HG02610 (cell line): ENCODE results near the gene CHKB.
A peak's percentile ranks its signal among the peaks of the same experiment; 100 is the strongest.
"Not testable (repeated sequence)": the region's sequence is repeated elsewhere in the genome, so short reads cannot be mapped to it uniquely, and the experiment has no call there.

Source experiments
- ATAC-seq: cut with Tn5 transposase; IDR thresholded peaks from one replicate; pipeline ENCODE4 v1.9.1; 2021; ENCODE audit warnings: mild to moderate bottlenecking, moderate library complexity; ENCODE audit not compliant: unreplicated experiment

Gene CHKB

DNA sequence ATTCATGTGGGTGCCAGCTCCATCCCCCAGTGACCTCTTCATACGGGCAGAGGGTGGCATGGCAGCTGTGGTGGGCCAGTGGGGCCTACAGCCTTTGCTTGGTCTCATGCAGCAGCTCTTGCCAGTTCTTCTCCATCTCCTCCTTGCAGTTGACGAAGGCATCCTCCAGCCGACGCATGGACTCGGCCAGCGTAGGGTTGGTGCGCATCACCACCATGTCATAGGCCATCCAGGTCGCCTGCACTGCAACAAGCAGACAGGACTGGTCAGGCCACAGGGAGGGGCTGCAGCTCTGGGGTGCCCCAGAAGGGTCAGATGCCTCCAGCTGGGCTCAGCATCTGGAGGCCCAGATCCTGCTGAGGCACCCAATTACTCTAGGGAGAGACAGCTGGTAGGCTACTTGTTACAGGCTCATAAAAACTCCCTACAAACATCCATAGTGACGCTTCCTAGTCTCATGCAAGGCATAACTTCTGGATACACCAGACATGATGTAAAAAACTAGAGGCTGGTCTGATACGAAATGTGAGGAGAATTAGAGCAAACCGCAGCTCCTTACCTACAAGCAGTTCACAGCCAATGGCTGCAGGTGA, 31.4 kb downstream of the CHKB start:
- no peak for ATAC-seq

DNA sequence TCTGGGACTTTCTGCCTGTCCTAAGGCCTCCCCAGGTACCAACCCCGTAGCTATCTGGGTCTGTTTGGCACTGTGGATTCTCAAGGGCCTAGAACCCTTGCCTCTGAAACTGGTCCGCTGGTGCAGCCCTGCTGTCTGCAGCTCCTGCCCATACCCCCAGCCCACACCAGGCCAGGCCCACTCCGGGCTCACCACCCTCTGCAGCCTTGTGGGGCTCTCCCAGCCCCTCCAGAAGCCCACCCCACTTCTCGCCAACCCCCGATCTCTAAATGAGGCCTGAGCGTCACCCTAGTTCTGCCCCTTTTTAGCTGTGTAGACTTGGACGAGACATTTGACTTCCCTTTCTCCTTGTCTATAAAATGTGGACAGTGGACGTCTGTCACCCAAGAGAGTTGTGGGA, 32.3 kb downstream of the CHKB start:
- ATAC-seq = no peak

DNA sequence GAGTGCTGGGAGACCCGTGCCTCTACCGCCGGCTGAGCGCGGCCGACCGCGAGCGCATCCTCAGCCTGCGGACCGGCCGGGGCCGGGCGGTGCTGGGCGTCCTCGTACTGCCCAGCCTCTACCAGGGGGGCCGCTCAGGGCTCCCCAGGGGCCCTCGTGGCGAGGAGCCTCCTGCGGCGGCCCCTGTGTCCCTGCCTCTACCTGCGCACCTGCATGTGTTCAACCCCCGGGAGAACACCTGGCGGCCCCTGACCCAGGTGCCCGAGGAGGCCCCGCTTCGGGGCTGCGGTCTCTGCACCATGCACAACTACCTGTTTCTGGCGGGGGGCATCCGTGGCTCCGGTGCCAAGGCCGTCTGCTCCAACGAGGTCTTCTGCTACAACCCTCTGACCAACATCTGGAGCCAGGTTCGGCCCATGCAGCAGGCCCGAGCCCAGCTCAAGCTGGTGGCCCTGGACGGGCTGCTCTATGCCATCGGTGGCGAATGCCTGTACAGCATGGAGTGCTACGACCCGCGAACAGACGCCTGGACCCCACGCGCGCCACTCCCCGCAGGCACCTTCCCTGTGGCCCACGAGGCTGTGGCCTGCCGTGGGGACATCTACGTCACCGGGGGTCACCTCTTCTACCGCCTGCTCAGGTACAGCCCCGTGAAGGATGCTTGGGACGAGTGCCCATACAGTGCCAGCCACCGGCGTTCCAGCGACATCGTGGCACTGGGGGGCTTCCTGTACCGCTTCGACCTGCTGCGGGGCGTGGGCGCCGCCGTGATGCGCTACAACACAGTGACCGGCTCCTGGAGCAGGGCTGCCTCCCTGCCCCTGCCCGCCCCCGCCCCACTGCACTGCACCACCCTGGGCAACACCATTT, 33.5 kb downstream of the CHKB start:
- no peak for ATAC-seq

DNA sequence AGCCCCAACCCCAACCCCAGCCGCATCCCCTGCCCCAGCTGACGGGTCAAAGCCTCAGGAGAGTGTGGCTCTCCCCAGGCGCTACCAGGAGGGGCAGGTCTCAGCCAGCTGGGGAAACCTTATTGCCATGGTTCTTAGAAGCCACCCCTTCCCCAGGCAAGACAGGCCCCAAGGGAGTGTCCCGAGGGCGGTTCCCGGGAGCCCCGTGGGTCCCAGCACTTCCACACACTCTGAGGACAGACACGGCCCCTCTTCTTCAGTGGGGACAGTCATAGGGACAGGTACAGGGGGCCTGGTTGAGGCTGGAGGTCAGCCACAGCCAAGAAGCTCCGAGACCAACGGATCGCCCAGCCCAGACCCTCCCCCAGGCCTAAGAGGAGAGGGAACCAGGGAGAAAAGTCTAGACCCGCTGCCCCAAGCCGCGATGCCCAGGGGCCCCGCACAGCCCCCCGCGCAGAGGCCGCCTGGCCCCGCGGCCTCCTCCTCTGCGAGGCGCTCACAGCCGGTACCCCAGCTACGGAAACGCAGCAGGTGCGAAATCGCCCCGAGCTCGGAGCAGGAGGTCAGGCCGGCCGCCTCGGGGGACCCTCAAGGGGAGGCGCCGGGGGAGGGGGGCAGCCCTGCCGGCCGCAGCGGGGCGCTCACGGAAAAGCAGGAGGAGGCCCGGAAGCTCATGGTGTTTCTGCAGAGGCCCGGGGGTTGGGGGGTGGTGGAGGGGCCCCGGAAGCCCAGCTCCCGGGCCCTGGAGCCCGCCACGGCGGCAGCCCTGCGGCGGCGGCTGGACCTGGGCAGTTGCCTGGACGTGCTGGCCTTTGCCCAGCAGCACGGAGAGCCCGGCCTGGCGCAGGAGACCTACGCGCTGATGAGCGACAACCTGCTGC, 34.4 kb downstream of the CHKB start:
- no peak for ATAC-seq

DNA sequence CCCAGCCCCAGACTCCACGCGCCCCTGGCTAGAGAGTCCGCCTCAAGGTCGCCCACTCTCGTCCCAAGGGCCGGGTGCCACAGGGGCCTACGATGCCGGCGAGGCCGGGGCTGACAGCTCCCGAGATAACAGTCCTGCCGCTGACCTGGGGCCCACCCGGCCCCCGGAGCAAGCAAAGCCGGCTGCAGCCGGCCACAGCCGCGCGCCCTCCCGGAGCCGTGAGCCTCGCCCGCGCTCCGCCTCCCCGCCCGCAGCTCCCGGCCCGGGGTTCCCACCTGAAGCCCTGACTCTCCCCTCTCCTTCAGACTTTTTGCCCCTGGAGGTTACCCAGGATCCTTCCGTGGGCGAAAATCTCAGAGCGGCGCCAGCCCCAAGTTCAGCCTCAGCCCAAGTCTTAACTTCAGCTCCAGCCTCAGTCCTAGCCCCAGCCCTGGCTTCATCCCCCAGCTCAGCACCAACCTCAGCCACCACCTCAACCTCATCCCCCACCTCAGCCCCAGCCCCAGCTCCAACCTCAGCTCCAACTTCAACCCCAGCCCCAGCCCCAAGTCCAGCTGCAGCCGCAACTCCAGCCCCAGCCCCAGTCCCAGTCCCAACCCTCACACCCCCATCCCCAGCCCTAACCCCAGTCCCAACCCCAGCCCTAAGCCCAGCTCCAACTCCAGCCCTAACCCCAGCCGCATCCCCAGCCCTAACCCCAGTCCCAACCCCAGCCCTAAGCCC, 35.2 kb downstream of the CHKB start:
- no peak for ATAC-seq

DNA sequence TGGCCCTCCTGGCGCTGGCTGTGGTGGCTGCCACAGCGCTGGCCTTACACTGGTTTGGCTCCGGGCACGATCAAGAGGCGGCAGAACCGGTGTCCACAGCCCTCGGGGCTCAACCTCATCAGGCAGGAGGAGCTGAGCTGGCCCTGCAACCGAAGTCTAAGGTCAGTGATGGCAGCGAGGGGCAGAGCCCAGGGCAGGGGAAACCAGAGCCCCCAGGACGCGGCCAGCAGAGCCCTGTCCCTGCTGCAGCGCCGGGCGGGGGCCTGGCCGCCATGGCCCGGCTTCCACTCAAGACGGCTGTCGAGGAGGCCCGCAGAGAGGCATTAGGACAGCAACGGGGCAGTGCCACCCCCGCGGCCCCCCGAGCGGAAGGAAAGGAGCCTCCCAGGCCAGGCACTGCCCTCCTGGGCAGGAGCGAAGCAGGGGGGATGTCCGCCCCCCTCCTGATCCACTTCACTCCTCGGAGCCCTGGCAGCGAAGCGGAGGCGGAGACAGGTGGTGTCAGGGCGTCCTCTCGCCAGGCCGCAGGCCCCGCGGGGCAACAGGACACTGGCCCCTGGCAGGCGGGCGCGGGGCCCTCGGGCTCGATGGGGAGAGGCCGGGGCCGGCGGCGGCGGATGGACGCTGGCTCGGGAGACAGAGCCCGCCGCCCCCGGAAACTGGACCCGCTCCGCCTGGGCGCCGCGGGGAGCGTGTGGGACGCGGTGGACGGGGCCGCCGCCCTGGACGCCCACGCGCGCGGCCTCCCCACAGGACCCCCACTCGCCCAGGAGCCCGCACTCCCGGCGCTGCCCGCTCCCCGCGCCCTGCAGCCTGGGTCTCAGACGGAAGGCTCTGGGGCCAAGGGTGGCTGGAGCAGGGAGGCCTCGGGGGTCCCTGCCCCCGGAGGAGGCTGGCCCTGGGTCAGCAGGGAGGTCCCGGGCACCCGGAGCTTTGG, 36.1 kb downstream of the CHKB start:
- ATAC-seq = no peak

DNA sequence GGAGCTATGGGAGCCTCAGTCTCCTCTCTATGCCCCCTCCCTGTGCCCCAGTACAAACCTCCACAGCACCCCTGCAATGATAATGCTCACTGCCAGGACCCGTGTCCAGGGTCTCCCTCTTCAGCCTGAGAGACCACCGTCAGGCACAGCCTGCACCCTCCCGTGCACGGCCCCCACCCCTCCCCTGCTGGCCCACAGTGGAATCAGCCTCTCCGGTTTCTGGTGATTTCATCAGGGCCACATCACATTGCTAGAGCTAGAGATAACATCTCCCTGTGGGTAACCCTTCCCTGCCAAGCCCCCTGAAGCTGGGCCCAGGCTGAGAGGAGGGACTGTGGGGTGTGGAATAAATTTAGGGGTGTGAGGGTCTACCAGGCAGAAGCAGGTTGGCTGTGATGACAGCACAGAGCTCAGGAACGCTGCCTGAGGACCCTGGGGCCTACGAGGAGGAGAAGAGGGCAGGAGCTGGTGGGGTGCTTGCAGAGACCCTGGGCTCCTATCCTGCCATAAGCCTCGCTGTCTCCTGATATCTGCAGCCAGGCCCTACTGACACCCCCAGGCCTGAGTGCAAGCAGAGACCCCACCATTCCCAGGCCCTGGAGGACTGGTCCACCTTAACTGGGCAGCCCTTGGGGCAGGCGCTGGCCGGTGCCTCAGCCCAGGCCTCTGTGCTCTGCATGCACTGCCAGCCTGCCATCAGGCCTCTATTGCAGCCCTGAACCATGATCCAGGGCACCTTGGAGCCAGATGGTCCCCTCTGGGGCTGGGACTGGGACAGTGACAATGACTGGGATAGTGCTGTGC, 36.9 kb downstream of the CHKB start, which contains the start of gene KLHDC7B:
Gene KLHDC7B, plus strand, starts transcription at position 378 of the 804 bp plus-strand sequence. Its CDS starts 345 bp downstream, at position 723.
- no peak for ATAC-seq

DNA sequence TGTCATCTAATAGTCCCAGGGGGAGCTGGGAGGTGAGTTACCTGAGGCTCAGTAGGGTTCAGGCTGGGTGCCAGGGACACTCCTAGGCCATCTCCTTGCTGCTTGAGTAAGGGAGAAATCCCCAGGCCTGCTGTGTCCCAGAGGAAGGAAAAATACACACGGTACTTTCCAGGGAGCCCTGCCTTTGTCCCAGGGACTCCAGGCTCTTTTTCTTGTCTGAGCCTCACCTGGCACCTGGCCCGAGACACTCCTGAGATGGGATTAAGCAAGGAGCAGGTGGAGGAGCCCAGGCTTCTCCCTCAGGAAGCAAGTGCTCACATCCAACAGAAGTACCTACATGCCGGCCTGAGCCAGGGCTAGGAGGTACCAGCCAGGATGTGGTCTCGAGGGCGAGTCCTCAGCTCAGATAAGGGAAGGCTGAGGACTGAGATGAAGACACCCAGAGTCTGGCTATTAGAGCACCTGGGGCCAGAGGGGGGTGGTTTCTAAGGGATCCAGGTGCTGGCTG, 37.8 kb downstream of the CHKB start:
- no peak for ATAC-seq

DNA sequence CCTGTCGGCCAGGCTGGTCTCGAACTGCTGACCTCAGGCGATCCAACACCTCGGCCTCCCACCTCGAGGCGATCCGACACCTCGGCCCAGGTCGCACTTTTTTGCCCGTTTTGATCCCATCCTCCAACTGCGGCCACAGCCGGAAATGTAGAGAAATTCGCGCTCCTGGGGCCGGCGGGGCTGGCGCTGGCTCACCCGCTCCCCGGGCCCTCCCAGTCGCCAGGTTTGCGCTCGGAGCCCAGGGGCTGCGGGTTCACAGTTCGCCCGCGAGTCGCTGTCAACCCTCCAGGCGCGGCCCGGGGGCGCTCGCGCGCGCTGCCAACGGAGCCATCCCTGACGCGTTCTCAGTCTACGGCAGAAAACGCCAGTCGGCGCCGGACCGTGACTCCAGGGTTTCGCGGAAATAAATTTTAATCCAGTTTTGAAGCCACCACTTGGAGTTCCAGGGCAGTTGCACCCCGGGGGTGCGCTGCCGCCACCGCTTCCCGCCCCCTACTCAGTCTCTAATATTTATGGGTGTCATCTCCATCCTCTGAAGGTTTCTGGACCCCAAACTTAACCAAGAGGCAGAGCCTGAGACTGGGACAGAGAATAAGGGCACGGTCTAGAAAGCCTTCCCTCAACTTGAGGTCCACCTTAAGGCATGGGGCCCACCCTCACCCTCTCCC, 38.4 kb downstream of the CHKB start:
- ATAC-seq = no peak

DNA sequence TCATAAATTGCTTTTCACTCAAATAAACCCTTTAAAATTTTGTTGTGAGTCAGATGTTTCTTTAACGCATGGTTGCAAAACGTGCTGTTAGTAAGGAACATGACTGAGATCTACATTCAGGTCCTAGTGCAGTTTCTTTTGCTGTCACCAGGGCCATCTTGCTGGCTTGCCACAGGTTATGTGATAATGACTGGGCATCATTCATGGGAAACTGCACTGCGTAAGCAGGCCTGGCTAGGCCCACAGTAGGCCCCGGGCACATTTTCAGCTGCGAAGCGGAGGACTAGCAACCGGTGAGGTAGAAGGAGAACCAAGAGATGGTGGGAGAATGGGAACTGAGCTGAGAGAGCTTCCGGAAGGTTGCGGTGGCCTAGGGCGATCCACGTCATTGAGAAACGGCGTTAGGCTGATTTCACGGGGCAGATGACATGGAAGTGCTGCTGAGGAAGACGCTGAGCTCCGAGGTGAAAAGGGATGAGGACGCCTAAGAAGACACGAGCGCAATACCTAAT, 40.2 kb downstream of the CHKB start:
- ATAC-seq = peak; percentile 30

DNA sequence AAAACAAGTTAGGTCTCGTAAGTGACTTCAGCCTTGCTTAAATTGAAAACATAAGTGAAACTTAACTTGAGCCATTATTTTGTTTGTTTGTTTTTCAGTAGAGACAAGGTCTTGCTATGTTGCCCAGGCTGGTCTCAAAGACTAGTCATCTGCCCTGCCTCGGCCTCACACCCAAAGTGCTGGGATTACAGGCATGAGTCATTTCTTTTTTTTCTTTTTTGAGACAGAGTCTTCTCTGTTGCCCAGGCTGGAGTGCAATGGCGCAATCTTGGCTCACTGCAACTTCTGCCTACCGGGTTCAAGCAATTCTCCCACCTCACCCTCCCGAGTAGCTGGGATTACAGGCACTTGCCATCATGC, 41.0 kb downstream of the CHKB start:
- peak; percentile 20 for ATAC-seq

DNA sequence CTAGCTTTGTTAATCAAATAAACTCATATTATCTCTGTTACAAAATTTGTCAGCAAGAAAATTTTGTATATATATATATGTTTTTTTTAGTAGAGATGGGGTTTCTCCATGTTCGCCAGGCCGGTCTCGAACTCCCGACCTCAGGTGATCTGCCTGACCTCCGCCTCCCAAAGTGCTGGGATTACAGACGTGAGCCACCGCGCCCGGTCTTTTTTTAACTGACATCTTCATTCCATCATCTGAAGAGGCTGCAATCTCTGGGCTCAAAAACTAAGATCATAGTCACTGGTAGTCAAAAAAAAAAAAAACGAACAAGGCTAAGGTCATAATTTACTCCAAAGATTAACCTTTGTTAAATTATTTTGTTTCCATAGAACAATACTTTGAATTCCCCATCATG, 42.3 kb downstream of the CHKB start:
- no peak for ATAC-seq

DNA sequence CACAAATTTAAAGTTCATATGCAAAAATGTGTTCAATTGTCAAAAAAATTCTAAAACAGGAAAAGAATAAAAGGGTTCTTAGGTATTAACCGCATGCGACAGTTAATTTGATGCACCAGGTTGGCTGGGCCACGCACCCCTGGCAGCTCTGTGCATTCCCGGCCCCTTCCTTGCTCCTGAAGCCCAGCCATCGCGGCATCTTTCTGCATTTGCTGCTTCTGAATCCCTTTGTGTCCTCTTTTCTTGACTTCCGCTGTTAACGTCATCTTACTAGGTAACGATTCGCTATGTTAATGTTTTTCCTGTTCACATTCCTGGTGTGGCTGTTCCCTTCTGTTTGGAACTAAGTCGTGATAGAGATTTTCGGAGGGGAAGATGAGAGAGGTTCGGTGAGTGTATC, 44.9 kb downstream of the CHKB start:
- no peak for ATAC-seq

DNA sequence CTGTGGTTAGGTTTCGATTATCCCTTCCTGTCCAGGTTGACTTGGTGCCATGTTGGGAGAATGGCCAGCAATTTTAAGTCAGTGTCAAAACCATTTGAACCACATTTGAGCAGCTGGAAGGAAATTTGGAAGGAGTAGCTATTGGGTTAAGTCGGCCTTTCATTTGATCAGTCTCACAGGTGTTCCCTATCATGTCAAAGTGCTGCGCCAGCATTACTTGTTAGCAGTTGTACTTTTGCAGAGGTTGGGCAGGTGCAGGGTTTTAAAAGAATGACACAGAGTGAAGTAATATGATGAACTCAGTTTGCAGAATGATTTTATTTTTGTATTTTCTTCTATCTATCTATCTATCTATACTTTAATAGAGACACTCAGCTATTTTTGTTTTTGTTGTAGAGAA, 46.4 kb downstream of the CHKB start:
- ATAC-seq = no peak

DNA sequence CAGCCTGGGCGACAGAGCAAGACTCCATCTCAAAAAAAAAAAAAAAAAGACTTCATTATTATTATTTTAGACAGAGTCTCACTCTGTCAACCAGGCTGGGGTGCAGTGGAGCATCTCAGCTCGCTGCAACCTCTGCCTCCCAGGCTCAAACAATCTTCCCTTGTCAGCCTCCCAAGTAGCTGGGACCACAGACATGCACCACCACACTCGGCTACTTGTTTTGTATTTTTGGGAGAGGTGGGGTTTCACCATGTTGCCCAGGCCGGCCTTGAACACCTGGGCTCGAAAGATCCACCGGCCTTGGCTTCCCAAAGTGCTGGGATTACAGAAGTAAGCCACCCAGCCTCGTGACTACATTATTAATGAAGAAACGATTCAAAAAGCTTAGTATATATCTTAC, 47.5 kb downstream of the CHKB start:
- ATAC-seq = no peak

DNA sequence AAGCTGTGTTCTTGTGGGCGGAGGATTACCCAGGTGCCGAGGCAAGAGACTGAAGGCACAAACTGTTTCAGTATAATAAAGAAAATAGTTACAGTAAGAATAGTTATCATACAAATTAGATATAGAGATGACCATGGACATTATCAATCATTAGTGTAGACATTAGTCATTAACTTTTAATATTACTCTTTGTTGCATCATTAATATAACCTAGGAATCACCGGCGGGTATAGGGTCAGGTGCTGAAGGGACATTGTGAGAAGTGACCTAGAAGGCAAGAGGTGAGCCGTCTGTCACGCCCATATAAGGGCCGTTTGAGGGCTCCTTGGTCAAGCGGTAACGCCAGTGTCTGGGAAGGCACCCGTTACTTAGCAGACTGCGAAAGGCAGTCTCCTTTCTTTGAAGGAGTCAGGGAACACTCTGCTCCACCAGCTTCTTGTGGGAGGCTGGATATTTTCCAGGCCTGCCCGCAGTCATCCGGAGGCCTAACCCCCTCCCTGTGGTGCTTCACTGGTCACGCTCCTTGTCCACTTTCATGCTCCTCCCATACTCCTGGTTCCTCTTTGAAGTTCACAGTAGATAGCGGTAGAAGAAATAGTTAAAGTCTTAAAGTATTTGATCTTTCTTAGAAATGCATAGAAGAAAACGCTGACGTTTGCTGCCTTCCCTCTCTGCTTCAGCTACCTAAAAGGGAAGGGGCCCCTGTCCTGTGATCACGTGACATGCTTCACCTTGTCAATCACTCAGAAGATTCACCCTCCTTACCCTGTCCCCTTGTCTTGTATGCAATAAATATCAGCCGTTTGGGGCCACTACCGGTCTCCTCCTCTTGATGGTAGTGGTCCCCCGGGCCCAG, 48.6 kb downstream of the CHKB start:
- ATAC-seq = not testable (repeated sequence)
